ENCODE data around the gene GIPC2. TPM values are rescaled to one million over a fixed set of nuclear protein-coding genes. Genes with fewer than 3 reads are reported as not detected.

GIPC2 gene
- total and polyA plus RNA-seq, 9 of the 15 experiments (the other 6 are each of a cell fraction or from before 2014, with no cell fraction given) = 0.01 to 0.05 (median 0.04) TPM; not detected in 3

- TF ChIP-seq STAT6 (CRISPR knock-in tag; IDR thresholded peaks at IDR 0.05) = no peak
Measured at GRCh38 chr1:78075621-78076020, 29.9 kb downstream of the GIPC2 start (continued).

GRCh38 chr1:78078358-78078757 is 32.6 kb downstream of the GIPC2 start:
- H3K4me2 ChIP-seq (ENCODE audit: insufficient read depth, low read length) = peak overlapping the region; percentile 9; the same call in 1 of the 2 replicates
- 32% methylated on average over 3 of the region's 3 CpGs for WGBS (ENCODE audit: insufficient coverage, low coverage, missing lambda C conversion rate)
- no peaks in the 10 kb centered on the region for H3K9me3 ChIP-seq (replicated peaks; ENCODE audit: control insufficient read depth, insufficient read depth, low read depth, low read length)
- H4K20me1 ChIP-seq (replicated peaks; ENCODE audit: control insufficient read depth, insufficient read depth, low read length) = no peaks in the 10 kb centered on the region
- no peak overlapping the region for H3K27ac ChIP-seq (ENCODE audit: extremely low read depth, low read depth, low read length)
- no peaks in the 10 kb centered on the region for H3K9me1 ChIP-seq (ENCODE audit: control insufficient read depth, insufficient read depth, low read length)
- TF ChIP-seq ZNF507 (tag; conservative IDR thresholded peaks at IDR 0.05) (no peak), ZNF232 (CRISPR knock-in tag; IDR thresholded peaks at IDR 0.05) (no peak), KLF6 (CRISPR knock-in tag; IDR thresholded peaks at IDR 0.05; ENCODE audit: borderline replicate concordance) (no peak), ZNF140 (CRISPR knock-in tag; IDR thresholded peaks at IDR 0.05) (no peak), CREB5 (CRISPR knock-in tag; IDR thresholded peaks at IDR 0.05) (no peak), PHB2 (IDR thresholded peaks at IDR 0.05; ENCODE audit: low read depth) (no peak), ZBTB34 (CRISPR knock-in tag; IDR thresholded peaks at IDR 0.05) (no peak), EGR1 (conservative IDR thresholded peaks at IDR 0.05) (no peak), ZC3H11A (IDR thresholded peaks at IDR 0.05; ENCODE audit: low read depth, low read length) (no peak), ZBTB49 (CRISPR knock-in tag; IDR thresholded peaks at IDR 0.05; ENCODE audit: borderline replicate concordance) (no peak), PREB (CRISPR knock-in tag; IDR thresholded peaks at IDR 0.05) (no peak)
- BruUV-seq (replicated peaks) = no TSS peak
- no peak overlapping the region for H3K9ac ChIP-seq (ENCODE audit: insufficient read depth in 1 of 2, low read depth in 2 of 2, low read length in 2 of 2)
- no peaks in the 10 kb centered on the region for H3K4me1 ChIP-seq (replicated peaks in 1 of 2; ENCODE audit: control insufficient read depth in 2 of 2, insufficient read depth in 2 of 2, low read length in 2 of 2)
- FAIRE-seq (no peak), ATAC-seq (no peak), DNase-seq (ENCODE audit: extremely low read depth in 1 of 4, low spot score in 3 of 4) (no peak)
- no peaks in the 10 kb centered on the region for H3K27me3 ChIP-seq (ENCODE audit: control insufficient read depth in 2 of 2, insufficient read depth in 2 of 2, low read length in 2 of 2)
- no peaks in the 10 kb centered on the region for H3K79me2 ChIP-seq (ENCODE audit: control insufficient read depth, insufficient read depth, low read length)
- no peak overlapping the region for H3K4me3 ChIP-seq
- CTCF ChIA-PET (ENCODE audit: low intra/inter-chr PET ratio) = no interaction called here
- in situ Hi-C loops (cut with MboI) = no loop called here
- no peaks in the 10 kb centered on the region for H3K36me3 ChIP-seq (ENCODE audit: control insufficient read depth, insufficient read depth, low read length)
- POLR2A ChIA-PET = interaction anchor here (1.3 kb wide), 1 partner anchor 74 kb away, joined by 3 read pairs; the partner anchor contains the start of gene DNAJB4
- intact Hi-C loops (cut with micrococcal nuclease) = no loop called here
- peak overlapping the region; percentile 44; the same call in 1 of the 2 replicates for H2AFZ ChIP-seq (ENCODE audit: low read depth, low read length)

Measured in K562 (cell line).